DMS53 (cell line): Measurements from ENCODE around the gene DBNL.
A peak's percentile ranks its signal among the peaks of the same experiment; 100 is the strongest.

Experiments used
- DNase-seq: peaks from one replicate; lab custom pipeline; 2025; lab: John Stamatoyannopoulos, UW

The DBNL gene

DNA sequence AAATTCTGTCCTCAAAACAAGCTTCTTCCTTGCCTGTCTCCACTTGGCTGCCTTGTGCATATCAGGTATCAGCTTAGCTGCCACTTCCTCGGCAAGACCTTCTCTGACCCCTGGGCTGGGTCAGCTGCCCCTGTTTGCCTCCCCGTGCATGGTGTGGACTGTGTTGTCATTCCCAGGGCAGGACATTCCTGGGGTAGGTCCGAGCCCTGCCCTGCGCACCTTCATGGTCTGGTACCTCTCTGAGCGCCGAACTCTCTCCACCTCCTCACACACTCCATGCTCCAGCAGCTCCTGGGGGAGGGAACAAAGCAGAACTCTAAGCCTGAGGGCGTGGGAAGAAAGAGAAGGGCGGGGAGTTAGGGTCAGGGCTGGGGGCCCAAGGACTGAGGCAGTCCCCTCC, 34.0 kb downstream of the DBNL start:
- no peak for DNase-seq

DNA sequence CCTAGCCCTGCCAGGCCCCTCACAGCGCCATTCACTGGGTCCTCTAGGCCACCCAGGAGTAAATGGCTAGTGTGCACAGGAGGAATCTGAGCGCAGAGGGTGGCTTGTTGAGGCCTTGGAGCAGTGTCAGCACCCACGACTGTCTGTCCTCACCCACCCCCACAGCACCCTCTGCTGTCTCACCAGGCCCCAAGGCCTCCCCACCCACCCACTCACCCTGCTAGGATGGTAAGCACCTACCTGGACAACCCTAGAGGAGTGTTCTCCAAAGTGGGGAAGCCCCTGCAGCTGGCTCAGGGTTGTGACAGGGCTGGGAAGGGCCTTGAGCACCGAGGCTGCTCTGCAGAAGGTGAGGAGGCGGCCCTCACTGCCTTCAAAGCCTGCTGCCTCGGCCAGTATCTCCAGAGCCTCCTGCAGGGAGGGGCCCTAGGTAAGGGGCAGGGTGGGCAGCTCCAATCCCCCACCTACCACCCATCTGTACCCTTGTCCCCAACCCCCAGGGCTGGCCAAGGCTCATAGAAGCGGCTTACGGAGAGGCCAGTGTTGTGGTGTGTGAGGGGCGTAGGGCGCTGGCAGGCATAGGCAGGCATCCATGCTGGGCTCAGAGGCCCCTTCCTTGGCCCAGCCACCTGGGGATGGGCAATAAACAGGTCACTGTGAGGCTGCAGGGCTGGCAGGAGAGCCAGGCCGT, 35.0 kb downstream of the DBNL start:
- DNase-seq: no peak

GRCh38 chr7:44080118-44080517, 35.6 kb downstream of the DBNL start:
- no peak for DNase-seq

DNA sequence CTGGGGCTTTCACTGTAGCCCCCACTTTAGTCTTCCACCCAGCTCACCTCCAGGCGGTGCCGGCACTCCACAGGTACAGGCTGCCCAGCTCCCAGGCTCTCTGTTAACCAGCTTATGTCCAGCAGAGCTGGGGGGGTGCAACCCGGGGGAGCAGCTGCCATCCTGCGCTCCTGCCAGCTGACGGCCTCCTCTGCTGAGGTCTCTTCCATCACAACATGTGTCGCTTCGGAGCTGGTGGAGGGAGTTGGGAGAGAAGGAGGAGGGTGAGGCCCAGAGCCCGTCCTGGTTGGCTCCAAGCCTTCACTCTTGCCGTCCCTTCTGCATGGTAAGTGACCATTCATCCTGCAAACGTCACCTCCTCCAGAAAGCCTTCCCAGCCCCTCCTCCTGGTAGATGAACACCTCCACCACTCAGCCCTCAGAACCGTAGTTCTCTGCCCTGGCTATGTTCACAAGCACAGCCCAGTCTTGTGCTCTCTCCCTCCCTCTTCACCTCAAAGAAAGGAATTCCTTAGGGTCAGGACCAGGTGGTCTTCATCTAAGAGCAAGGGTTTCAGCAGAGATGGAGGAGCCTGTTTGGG, 36.3 kb downstream of the DBNL start:
- no peak for DNase-seq

DNA sequence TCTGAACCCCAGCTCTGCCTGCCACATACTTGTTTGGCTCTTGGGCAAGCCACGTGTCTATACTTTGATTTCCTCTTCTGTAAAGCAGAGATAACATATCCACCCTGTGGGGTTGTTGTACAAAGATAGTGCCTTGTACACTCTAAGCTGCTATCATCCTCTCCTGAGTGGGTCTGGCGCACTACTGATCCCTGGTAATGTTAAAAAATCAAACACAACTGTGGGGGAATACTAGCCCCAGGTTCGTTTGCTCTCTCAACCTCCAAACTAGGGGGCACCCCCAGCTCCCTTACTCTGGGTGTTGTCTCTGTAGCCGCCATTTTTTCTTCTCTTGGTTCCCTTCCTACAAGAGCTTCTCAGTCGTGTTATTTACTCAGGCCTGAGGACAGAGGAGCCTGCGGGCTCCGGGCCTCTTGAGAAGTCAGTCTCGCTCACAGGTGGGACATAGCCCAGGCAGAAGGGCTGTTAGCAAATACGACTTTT, 36.8 kb downstream of the DBNL start:
- DNase-seq: peak; percentile 32

DNA sequence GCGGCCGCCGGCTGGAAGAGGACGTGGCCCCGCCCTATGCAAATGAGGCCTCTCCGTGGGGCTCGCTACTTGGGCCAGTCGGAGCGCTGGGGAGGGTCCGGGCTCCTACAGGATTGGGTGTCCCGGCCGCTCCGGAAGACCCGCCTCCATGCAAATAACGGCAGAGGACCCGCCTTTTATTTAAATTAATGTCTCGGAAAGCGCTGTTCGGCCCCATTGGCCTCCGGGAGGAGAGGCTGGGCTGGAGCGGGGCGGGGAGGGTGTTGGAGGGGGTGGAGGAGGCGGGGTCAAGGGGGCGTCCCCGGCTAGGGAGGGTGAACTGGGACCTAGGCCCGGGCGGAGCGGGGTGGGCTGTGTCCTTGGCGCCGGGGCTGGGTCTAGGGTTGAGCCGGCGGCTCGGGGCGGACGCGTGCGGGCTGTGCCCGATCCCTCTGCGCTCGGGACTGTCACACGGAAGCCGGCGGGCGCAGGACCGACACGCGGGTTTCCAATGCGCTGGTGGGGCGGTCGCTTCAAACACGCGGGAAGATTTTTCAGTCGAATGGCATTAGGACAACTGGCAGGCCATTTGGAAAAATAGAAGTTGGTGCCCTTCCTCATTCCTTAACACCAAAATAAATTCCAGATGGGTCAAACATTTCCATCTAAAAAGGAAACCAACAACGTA, 38.2 kb downstream of the DBNL start:
- peak; percentile 100 for DNase-seq

GRCh38 chr7:44083796-44084195, 39.3 kb downstream of the DBNL start:
- DNase-seq: no peak

- no peak for DNase-seq
These were observed 40.2 kb downstream of the DBNL start for GRCh38 chr7:44084701-44085100.

- no peak for DNase-seq
These were observed 41.0 kb downstream of the DBNL start for GRCh38 chr7:44085546-44085945.

GRCh38 chr7:44086627-44087026, 42.1 kb downstream of the DBNL start:
- DNase-seq: no peak

GRCh38 chr7:44087911-44088838, 43.7 kb downstream of the DBNL start:
- DNase-seq: no peak

DNA sequence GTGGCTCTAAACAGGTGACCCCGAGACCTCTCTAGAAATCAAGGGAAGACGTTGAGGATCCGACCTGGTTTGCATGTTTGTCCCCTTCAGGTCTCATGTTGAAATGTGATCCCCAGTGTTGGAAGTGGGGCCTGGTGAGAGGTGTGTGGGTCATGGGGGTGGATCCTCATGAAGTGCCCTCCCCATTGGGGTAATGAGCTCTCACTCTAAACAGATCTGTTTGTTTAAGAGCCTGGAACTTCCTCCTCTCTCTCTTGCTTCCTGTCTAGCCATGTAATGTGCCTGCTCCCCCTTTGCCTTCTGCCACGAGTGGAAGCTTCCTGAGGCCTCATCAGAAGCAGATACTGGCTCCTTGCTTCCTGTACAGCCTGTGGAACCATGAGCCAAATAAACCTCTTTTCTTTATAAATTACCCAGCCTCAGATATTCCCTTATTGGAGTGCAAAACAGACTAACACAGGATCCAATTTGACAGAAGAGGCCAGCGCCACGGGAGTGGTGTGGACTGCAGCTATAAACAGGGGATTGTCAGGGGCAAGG, 48.7 kb downstream of the DBNL start:
- peak; percentile 32 for DNase-seq

GRCh38 chr7:44094365-44094764, 49.9 kb downstream of the DBNL start:
- DNase-seq: no peak

GRCh38 chr7:44094883-44095592, 50.5 kb downstream of the DBNL start:
- no peak for DNase-seq

DNA sequence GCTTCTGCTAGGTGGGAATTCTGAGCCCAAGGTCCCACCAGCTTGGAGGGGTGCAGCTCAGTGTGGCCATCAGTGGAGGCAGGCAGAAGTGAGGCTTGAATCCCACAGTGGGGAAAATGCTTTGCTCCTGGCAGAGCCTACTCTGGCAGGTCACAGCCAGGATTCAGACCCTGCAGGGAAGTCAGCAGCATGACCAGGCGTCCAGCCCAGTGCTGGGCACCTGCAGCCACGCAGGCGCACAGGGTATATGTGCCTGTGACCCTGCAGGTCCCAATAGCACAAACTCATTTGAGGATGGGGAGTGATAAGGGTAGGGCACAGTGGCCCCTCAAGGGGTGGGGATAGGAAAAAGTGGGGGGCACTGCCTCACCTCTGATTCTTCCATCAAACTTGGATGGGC, 51.3 kb downstream of the DBNL start:
- no peak for DNase-seq

DNA sequence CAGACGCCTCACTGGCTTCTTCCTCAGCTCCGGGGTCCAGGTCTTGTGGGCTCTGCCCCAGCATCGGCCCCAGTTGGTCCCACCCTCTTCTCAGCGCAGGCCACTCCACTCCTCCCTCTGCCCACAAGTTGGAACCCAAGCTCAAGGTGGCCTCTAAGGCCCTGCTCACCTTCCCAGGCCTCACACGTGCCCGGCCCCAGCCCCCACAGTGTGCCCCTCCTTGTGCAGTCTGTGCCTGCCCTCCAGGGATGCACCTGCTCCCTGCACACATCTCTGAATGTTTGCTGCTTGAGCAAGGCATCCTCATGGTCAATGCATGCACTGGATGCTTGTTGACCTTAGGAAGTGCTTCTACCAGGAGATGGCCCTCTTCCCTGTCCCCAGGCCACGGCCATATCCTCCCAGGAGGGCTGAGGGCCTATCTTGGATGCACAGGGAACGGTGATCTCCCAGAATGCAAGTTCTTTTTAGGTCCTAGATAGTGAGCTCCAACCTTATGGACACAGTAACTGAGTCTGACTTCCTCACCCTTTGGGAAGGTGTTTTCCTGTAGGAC, 51.9 kb downstream of the DBNL start:
- no peak for DNase-seq

DNA sequence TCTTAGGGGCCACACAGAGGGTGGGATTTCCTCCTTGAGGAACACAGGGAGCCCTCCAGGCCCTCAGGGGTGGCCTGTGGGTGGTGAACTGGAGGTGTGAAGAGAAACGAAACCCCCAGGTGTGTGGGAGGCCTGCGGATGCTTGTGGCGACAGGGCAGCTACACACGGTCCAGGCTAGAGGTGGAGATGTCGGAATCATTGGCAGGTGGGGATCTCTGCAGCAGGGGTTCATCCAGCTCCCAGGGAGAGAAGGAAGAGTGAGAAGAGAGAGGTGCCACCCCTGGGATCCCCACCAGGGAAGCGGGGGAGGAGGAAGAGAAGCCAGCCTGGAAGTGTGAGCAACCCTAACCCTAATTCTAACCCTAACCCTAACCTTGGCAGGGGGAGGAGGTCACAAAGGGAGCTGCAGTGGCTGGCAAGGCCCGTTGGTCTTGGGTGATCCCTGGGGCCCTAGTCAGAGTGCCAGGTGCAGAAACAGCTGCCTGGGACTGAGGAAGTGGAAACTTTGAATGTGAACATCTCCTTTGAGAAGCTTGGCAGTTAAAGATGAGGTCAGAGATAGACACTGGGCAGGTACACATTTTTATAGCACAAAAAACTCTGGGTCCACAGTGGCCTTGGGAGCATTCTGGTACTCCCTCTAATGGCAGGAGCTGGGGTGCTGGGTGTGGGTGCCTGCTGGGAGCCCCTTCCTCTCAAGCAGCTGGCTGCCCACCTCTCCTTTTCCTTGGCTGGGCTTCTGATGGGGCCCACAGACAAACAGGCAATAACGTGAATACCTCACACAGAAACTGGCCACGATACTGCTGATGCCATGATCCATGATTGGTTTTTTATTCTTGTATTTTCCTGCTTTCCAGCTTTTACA, 52.8 kb downstream of the DBNL start:
- DNase-seq: no peak

DNA sequence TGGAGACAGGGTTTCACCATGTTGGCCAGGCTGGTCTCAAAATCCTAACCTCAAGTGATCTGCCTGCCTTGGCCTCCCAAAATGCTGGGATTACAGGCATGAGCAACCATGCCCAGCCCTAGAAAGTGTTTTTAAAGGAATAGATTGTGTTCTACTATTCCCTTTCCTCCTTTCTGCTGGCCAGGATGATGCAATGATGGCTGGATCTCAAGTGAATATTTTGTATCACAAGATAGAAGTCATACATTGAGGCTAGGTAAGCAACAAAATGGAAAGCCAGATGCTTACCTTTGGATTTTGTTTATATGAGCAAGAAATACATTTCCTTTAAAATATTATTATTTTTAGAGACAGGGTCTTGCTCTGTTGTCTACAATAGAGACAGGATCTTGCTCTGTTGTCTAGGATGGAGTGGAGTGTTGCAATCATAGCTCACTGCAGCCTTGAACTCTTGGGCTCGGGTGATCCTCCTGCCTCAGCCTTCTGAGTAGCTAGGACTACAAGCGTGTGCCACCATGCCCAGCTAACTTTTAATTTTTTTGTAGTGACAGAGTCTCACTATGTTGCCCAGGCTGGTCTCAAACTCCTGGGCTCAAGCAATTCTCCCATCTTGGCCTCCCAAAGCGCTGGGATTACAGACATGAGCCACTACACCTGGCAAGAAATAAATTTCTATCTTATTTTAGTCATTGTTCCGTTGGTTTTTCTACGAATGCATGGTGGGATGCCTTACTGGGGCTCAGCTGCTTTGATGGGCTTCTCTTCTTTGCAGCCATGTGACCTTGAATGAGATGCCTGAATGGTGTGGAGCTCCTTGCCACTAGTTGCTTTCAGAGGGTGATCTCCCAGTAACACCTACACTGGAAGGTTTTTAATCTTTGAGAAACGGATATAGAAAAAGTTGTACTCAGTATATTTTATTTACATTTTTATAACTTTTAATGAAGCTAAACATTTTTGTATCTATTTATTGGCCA, 53.9 kb downstream of the DBNL start:
- DNase-seq: no peak

GRCh38 chr7:44099669-44100068, 55.2 kb downstream of the DBNL start:
- DNase-seq: no peak
